ENCODE results near the gene C12orf50. TPM values are rescaled to one million over a fixed set of nuclear protein-coding genes. Genes with fewer than 3 reads are reported as not detected.

C12orf50 gene
- total and polyA plus RNA-seq, 2 experiments from 2014 or later, result 0.03 TPM; not detected in 1

DNA sequence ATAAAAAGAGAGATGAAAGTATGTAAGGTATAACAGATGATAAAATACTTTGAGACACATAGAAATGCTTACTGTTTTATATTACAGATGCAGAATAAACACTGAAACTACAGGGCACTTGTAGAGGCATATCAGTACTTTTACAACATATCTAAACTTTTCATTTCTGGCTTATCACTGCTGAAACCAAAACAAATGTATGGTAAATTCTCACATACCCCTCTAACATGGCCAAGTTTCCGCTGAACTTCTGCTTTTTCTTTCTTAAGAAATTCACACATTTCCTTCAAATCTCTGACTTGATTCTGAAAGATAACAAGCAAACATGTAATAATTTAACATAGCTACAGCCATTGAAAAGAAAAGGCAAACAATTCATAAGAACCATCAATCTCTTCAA, 33.3 kb upstream of the C12orf50 start:
- Mint-ChIP-seq H3K36me3 (ENCODE audit: low read depth) (no peaks in the 10 kb centered on the region), H3K27ac (no peak overlapping the region), H3K4me1 (no peaks in the 10 kb centered on the region), H3K9me3 (no peaks in the 10 kb centered on the region), H3K27me3 (ENCODE audit: insufficient read depth, low read depth, poor library complexity) (no peaks in the 10 kb centered on the region), H3K4me3 (no peak overlapping the region)
- Histone ChIP-seq H3F3A (replicated peaks; ENCODE audit: low read depth) (no peaks in the 10 kb centered on the region), H2AFZ (no peak overlapping the region), H3K4me1 (ENCODE audit: insufficient read depth) (no peaks in the 10 kb centered on the region), H3K79me2 (replicated peaks; ENCODE audit: insufficient read depth) (no peaks in the 10 kb centered on the region), H3K9me2 (ENCODE audit: insufficient read depth) (no peaks in the 10 kb centered on the region), H3K27me3 (ENCODE audit: insufficient read depth) (no peaks in the 10 kb centered on the region), H3K27ac (ENCODE audit: low read depth) (no peak overlapping the region), H3K36me3 (ENCODE audit: insufficient read depth) (no peaks in the 10 kb centered on the region), H3K4me2 (no peak overlapping the region), H3K4me3 (no peak overlapping the region), H4K20me1 (replicated peaks; ENCODE audit: insufficient read depth) (no peaks in the 10 kb centered on the region)
- ATAC-seq (no peak), DNase-seq (ENCODE audit: low spot score) (no peak)
- TF ChIP-seq ETS1 (IDR thresholded peaks at IDR 0.05) (no peak), STAT1 (IDR thresholded peaks at IDR 0.05; ENCODE audit: unreplicated experiment) (no peak), JUNB (IDR thresholded peaks at IDR 0.05; ENCODE audit: unreplicated experiment) (no peak), POLR2AphosphoS5 (IDR thresholded peaks at IDR 0.05; ENCODE audit: low read depth) (no peak), NANOG (IDR thresholded peaks at IDR 0.05; ENCODE audit: borderline replicate concordance) (no peak), ZNF462 (CRISPR knock-in tag; IDR thresholded peaks at IDR 0.05) (no peak), CTCF (conservative IDR thresholded peaks at IDR 0.05; ENCODE audit: low read depth in 2 of 2) (no peak), EZH2 (IDR thresholded peaks at IDR 0.05; ENCODE audit: low read depth, unreplicated experiment) (no peak), CREB1 (CRISPR knock-in tag; IDR thresholded peaks at IDR 0.05; ENCODE audit: low read depth) (no peak), ZNF331 (CRISPR knock-in tag; IDR thresholded peaks at IDR 0.05; ENCODE audit: low read depth) (no peak), EZH2phosphoT487 (IDR thresholded peaks at IDR 0.05; ENCODE audit: unreplicated experiment) (no peak), ZNF114 (CRISPR knock-in tag; IDR thresholded peaks at IDR 0.05) (no peak)
- TF ChIP-seq, protein P1, sequence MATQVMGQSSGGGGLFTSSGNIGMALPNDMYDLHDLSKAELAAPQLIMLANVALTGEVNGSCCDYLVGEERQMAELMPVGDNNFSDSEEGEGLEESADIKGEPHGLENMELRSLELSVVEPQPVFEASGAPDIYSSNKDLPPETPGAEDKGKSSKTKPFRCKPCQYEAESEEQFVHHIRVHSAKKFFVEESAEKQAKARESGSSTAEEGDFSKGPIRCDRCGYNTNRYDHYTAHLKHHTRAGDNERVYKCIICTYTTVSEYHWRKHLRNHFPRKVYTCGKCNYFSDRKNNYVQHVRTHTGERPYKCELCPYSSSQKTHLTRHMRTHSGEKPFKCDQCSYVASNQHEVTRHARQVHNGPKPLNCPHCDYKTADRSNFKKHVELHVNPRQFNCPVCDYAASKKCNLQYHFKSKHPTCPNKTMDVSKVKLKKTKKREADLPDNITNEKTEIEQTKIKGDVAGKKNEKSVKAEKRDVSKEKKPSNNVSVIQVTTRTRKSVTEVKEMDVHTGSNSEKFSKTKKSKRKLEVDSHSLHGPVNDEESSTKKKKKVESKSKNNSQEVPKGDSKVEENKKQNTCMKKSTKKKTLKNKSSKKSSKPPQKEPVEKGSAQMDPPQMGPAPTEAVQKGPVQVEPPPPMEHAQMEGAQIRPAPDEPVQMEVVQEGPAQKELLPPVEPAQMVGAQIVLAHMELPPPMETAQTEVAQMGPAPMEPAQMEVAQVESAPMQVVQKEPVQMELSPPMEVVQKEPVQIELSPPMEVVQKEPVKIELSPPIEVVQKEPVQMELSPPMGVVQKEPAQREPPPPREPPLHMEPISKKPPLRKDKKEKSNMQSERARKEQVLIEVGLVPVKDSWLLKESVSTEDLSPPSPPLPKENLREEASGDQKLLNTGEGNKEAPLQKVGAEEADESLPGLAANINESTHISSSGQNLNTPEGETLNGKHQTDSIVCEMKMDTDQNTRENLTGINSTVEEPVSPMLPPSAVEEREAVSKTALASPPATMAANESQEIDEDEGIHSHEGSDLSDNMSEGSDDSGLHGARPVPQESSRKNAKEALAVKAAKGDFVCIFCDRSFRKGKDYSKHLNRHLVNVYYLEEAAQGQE (IDR thresholded peaks at IDR 0.05; ENCODE audit: unreplicated experiment), result no peak
